RWPE2 (cell line): ENCODE measurements around the gene SCLY.

Source experiments
- ATAC-seq: fragments of 200-7000 bp; cut with Tn5 transposase; 3 replicates; pipeline ENCODE4 v1.9.1; 2021; ENCODE audit warnings: low read depth
- DNase-seq: peaks from one replicate; pipeline ENCODE4 v3.0.0-alpha.2; 2020; ENCODE audit warnings: low spot score
- H3K27ac ChIP-seq: fragments of 450-650 bp; 2 replicates; pipeline ENCODE4 v1.5.1; 2017; ENCODE audit warnings: mild to moderate bottlenecking; ENCODE audit not compliant: poor library complexity, severe bottlenecking
- H3K27me3 ChIP-seq: fragments of 250-450 bp; sonication (Bioruptor Pico); 2 replicates; pipeline ENCODE4 v1.5.1; 2021; ENCODE audit warnings: mild to moderate bottlenecking, moderate library complexity; ENCODE audit not compliant: insufficient read depth, poor library complexity, severe bottlenecking
- H3K36me3 ChIP-seq: fragments of 250-450 bp; sonication (Bioruptor Pico); 2 replicates; pipeline ENCODE4 v1.5.1; 2020; ENCODE audit warnings: low read depth, mild to moderate bottlenecking, moderate library complexity
- H3K4me1 ChIP-seq: fragments of 250-450 bp; sonication (Bioruptor Pico); 2 replicates; pipeline ENCODE4 v1.5.1; 2021; ENCODE audit warnings: mild to moderate bottlenecking, moderate library complexity; ENCODE audit not compliant: insufficient read depth, poor library complexity, severe bottlenecking
- H3K4me3 ChIP-seq: fragments of 250-450 bp; sonication (Bioruptor Pico); 2 replicates; pipeline ENCODE4 v1.5.1; 2021; ENCODE audit warnings: mild to moderate bottlenecking, moderate library complexity; ENCODE audit not compliant: severe bottlenecking
- H3K9me3 ChIP-seq: fragments of 250-450 bp; sonication (Bioruptor Pico); 2 replicates; pipeline ENCODE4 v1.5.1; 2021; ENCODE audit warnings: mild to moderate bottlenecking, moderate library complexity; ENCODE audit not compliant: severe bottlenecking
- TF ChIP-seq, protein P1 (sequence below): fragments of 450-650 bp; IDR thresholded peaks from one replicate; pipeline ENCODE4 v1.5.1; 2017; ENCODE audit warnings: mild to moderate bottlenecking, moderate library complexity; ENCODE audit not compliant: poor library complexity, severe bottlenecking

The SCLY gene

GRCh38 chr2:238132463-238133450 lies 72.0 kb downstream of the SCLY start:
- no peaks in the 10 kb centered on the region for H3K27me3 ChIP-seq
- no peak for ATAC-seq
- H3K4me1 ChIP-seq = no peaks in the 10 kb centered on the region
- no peak overlapping the region for H3K27ac ChIP-seq
- no peaks in the 10 kb centered on the region for H3K9me3 ChIP-seq
- no peak for DNase-seq
- TF ChIP-seq, protein P1, sequence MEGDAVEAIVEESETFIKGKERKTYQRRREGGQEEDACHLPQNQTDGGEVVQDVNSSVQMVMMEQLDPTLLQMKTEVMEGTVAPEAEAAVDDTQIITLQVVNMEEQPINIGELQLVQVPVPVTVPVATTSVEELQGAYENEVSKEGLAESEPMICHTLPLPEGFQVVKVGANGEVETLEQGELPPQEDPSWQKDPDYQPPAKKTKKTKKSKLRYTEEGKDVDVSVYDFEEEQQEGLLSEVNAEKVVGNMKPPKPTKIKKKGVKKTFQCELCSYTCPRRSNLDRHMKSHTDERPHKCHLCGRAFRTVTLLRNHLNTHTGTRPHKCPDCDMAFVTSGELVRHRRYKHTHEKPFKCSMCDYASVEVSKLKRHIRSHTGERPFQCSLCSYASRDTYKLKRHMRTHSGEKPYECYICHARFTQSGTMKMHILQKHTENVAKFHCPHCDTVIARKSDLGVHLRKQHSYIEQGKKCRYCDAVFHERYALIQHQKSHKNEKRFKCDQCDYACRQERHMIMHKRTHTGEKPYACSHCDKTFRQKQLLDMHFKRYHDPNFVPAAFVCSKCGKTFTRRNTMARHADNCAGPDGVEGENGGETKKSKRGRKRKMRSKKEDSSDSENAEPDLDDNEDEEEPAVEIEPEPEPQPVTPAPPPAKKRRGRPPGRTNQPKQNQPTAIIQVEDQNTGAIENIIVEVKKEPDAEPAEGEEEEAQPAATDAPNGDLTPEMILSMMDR = no peak
- no peaks in the 10 kb centered on the region for H3K36me3 ChIP-seq
- H3K4me3 ChIP-seq = no peak overlapping the region

- H3K4me3 ChIP-seq = no peak overlapping the region
- no peaks in the 10 kb centered on the region for H3K27me3 ChIP-seq
- H3K36me3 ChIP-seq = no peaks in the 10 kb centered on the region
- H3K9me3 ChIP-seq = no peaks in the 10 kb centered on the region
- no peak overlapping the region for H3K27ac ChIP-seq
- ATAC-seq (0 out of 3 replicates have a peak, but pooled peaks have one; percentile 19), DNase-seq (no peak)
- TF ChIP-seq, protein P1 = no peak
- H3K4me1 ChIP-seq = no peaks in the 10 kb centered on the region
Measured at GRCh38 chr2:238133499-238134392, 72.9 kb downstream of the SCLY start.

GRCh38 chr2:238134393-238134785 lies 73.6 kb downstream of the SCLY start:
- TF ChIP-seq, protein P1 = no peak
- no peaks in the 10 kb centered on the region for H3K4me1 ChIP-seq
- no peaks in the 10 kb centered on the region for H3K36me3 ChIP-seq
- H3K9me3 ChIP-seq = no peaks in the 10 kb centered on the region
- H3K27ac ChIP-seq = no peak overlapping the region
- H3K4me3 ChIP-seq = no peak overlapping the region
- no peaks in the 10 kb centered on the region for H3K27me3 ChIP-seq
- DNase-seq (no peak), ATAC-seq (no peak)

DNA sequence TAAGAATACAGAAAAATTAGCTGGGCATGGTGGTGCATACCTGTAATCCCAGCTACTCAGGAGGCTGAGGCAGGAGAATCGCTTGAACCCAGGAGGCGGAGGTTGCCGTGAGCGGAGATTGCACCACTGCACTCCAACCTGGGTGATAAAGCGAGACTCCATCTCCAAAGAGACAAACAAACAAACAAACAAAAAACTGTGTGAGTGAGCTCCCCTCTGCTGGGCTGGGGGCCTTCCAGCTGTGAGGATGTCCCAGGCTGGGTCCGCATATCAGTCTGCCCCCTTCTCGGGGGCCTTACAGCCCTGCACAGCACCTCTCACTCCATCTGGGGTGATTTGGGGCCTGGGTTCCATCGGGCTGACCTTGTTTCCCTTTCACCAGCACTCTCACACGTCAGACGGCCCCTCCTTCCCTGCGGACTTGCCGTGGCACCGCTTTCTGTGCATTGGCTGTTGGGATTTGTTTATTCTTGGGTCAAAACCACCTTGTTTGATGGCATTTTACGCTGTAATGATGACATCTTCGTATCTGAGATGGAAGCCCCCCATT lies 74.9 kb downstream of the SCLY start:
- no peaks in the 10 kb centered on the region for H3K4me1 ChIP-seq
- no peak overlapping the region for H3K27ac ChIP-seq
- no peaks in the 10 kb centered on the region for H3K36me3 ChIP-seq
- DNase-seq (no peak), ATAC-seq (no peak)
- H3K4me3 ChIP-seq = no peak overlapping the region
- H3K27me3 ChIP-seq = no peaks in the 10 kb centered on the region
- no peaks in the 10 kb centered on the region for H3K9me3 ChIP-seq
- TF ChIP-seq, protein P1 = no peak
